IPS-18c (cell line): Measurements from ENCODE around the gene NKIRAS2.
"Not testable (repeated sequence)": the region's sequence is repeated elsewhere in the genome, so short reads cannot be mapped to it uniquely, and the experiment has no call there.

Experiments used
- H3K4me3 ChIP-seq: 2 replicates; pipeline ENCODE4 v1.7.0; 2013; ENCODE audit warnings: low read depth, mild to moderate bottlenecking, low read length, moderate library complexity; ENCODE audit not compliant: insufficient read depth
- H3K9me3 ChIP-seq: one replicate; pipeline ENCODE4 v1.6.1; 2013; ENCODE audit warnings: mild to moderate bottlenecking, low read length, moderate library complexity; ENCODE audit not compliant: control insufficient read depth, insufficient read depth

Gene NKIRAS2

DNA sequence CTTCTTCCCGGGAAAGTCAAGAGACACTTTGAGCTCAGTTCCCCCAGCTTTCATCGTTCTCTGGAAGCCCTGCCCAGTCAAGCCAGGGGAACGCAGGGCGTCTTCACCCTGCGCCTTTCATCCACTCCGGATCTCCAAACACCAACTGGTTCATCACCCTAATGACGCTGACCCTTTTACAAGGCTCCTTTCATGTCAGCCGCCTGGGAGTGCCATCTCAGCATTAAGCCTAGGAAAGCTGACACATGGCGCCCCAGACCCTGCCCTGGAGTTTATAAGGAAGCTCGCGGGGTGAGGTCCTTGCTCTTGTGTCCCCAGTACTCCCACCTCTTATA lies 2.1 kb upstream of the NKIRAS2 start:
- Histone ChIP-seq H3K9me3 (no peaks in the 10 kb centered on the region), H3K4me3 (peak overlapping the region; percentile 97)

DNA sequence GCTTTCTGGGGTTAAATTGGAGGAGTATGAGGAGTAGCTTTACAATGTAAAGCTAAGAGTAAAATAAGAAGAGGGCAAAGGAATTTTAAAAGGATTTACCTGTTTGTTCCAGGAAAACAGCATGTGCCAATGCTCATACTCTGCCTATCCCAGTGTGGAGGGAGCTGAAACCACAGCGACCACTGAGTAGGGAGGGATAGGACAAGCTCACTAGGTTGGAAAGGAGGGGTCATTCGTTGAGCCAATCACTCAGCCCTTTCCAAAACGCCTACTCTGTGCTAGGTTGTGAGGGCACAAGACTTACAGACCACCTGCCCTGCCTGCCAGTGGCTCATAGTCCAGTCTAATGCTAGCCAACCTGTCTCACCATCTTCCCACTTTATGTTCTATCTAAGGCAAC lies 1.6 kb upstream of the NKIRAS2 start:
- H3K9me3 ChIP-seq = no peaks in the 10 kb centered on the region

DNA sequence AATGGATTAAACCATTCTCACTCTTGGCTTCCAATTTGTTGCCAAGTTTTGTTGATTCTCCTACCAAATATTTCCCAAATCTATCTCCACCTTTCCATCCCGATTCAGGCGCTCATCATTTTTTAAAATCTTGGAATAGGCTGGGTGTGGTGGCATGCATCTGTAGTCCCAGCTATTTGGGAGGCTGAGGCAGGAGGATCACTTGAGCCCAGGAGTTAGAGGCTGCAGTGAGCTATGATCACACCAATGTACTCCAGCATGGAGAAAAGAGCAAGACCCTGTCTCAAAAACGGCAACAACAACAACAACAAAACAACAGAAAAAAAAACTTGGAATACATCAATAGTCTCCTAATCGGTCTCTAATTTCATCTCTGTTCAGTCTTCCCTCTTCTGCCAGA lies 902 bp upstream of the NKIRAS2 start:
- Histone ChIP-seq H3K9me3 (no peaks in the 10 kb centered on the region), H3K4me3 (no peak overlapping the region)

More for the DNA sequence above, 1.6 kb upstream of the NKIRAS2 start:
- peak overlapping the region; percentile 97 for H3K4me3 ChIP-seq

DNA sequence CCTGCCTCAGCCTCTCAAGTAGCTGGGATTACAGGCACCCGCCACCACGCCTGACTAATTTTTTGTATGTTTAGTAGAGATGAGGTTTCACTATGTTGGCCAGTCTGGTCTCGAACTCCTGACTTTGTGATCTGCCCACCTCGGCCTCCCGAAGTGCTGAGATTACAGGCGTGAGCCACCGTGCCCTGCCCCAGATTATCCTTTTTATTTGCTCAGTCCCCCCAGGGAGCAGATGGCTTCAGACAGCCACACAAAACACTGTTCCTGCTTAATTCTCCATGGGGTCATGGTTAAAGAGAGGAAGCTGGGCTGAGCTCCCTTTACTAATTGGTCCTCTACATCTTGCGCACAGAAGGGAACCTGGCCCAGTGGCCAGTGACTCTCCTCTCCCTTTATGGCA lies 955 bp downstream of the NKIRAS2 start:
- not testable (repeated sequence) for H3K4me3 ChIP-seq, H3K9me3 ChIP-seq

DNA sequence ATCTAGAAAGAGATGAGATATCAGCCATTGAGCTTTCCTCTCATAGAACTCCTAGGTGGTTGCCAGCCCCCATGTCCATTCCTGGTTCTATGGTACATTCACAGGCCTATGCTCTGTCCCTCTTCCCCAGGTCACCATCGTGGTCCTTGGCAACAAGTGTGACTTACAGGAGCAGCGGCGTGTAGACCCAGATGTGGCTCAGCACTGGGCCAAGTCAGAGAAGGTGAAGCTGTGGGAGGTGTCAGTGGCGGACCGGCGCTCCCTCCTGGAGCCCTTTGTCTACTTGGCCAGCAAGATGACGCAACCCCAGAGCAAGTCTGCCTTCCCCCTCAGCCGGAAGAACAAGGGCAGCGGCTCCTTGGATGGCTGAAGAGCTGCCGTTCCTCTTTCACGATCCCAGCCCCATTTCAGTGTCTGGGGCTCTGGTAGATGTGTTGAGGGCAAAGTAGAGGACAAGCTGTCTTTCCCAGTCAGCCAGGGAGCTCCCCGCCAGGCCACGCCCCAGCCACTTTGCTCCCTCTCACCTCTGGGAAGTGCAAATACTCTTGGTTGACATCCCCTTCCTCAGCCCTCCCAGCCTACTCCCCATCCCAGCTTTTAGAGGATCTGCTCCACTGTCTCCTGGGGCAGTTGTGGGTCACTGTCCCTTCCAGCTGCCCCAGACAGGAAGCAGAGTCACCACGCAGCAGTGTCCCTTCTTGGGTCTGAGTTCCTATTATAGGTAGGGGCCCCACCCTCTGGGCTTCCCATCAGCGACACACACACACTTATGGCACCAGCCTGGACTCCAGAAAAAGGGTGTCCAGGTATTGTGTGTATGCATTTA lies 3.8 kb downstream of the NKIRAS2 start:
- Histone ChIP-seq H3K4me3 (no peak overlapping the region), H3K9me3 (no peaks in the 10 kb centered on the region)

DNA sequence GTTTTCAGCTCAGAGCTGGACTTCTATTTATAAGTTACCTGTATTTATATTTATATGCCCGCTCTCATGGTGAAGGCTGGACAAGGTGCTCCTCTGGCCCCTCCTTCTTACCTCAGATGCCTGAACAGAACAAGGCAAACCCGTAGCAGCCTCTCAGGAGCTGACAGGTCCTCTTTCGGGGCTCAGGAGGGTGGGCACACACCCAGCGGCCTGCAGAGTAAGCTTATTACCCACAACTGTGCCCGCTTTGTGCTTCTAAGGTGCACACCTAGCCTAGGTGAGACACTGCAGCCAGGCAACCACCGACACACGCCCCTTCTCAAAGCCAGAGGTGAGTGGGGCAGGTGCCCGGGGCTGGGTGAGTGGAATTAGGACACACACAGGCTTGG lies 5.3 kb downstream of the NKIRAS2 start:
- Histone ChIP-seq H3K4me3 (no peak overlapping the region), H3K9me3 (no peaks in the 10 kb centered on the region)

DNA sequence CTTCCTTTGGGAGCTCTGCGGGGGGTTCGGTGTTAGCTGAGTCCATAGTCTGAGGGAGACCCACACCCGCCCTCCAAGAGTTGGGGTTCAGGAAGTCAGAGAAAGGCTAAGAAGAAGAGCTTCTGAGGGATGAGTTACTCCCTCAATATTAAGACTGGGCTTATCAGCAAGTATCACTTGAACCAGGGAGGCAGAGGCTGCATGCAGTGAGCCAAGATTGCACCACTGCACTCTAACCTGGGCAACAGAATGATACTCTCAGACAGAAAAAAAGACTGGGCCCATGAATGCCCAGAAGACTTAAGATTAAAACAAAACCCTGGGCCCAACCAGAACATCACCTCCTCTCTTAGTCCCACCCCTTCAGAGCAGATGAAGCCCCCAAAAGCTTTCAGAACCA lies 6.0 kb downstream of the NKIRAS2 start:
- H3K4me3 ChIP-seq = no peak overlapping the region
- no peaks in the 10 kb centered on the region for H3K9me3 ChIP-seq

DNA sequence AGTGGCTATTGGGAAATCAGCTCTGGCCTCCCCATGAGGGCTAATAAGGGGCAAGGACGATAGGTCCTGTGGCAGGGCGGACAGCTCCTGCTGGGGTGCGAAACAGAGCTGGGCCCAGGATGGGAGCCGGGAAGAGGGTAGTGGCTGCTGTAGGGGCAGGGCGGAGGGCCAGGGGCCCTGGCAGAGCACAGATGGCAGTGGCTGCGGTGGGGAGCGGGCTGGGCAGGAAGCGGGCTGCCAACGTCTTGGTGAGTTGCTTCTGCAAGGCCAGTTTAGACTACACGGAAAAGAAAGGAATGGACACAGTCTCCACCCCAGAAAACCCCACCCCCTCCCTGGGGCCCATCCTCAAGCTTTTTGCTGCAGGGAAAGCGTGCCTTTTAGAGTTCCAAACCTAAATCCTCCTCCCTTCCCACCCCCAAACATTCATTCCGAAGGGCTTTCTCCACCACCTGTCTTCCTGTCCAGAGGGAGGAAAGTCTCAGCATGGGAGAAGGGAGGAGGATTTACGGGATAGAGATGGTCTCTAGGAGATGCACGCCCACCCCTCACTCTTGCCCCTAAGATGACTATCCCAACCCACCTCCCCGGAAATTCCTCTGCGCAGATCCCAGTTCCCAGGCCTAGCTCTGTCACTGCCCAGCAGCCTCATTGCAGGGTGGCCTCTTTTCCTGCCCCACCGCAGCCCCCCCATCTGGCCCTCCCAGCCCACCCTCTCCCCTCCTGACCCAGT lies 7.1 kb downstream of the NKIRAS2 start:
- Histone ChIP-seq H3K9me3 (no peaks in the 10 kb centered on the region), H3K4me3 (no peak overlapping the region)

DNA sequence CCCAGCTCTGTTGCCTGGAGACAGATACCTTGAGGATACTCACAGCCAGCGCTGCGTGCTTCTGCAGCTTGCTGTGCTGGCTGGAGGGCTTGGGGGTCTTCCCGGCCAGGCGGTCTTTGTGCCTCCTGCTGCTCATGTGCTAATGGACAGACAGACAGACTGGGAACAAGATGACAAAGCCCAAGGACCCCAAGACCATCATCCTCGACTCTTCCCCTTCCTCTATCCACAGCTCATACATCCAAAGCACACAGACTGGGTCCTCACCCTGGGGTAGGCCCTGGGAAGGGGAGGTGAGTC lies 7.7 kb downstream of the NKIRAS2 start:
- Histone ChIP-seq H3K4me3 (no peak overlapping the region), H3K9me3 (no peaks in the 10 kb centered on the region)

DNA sequence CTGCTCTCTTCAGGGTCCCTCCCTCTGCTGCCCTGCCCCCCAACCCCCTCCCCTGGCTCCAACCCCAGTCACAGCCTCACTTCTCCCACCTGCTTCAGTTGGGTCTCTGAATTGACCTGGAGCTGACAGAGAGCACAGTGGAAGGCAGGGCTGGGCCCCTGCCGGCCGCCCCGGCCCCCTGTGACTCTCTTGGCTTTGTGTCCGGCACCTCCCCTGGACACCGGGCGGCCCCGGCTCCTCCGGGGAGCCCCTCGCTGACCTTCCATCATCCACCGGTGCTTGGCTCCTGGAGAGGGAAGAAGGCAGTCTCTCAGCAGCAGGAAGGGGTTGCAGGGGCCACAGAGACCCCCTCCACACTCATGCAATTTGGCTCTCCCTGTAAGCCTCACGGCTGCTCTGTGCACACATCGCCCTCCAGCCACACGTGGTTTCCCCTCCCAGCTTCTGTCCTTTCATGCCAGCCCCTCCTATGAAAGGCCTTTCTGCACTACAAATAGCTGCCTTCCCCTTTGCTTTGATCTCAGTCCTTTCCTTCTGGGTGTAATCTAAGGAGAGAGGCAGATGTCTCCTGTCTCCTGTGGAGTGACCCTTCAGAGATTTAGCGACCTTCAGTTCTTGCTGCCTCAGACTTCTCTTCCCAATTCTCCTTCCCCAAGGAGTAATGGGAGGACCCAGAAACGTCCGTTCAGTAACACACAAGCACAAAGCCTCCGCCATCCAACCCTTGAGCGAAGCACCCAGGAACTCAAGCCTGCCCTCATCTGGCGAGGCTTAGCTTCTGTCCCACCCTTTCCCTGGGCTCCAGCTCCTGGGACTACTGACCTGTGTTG lies 8.3 kb downstream of the NKIRAS2 start:
- H3K9me3 ChIP-seq = no peaks in the 10 kb centered on the region
- H3K4me3 ChIP-seq = no peak overlapping the region

DNA sequence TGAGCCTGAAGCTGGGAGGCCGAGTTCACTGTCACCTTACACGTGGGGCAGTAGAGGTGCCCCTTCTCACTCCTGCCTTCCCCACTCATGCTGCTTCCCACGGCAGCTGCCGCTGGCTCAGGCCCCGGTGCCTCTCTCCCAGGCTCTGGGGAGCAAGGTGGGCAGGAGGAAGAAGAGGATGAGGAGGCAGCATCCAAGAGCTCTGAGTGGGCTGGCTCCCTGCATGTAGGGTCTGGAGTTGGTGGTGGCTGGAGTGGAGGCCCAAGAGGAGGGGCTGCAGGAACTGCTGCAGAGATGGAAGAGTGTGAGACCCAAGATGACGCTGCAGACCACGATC lies 8.9 kb downstream of the NKIRAS2 start:
- no peaks in the 10 kb centered on the region for H3K9me3 ChIP-seq
- H3K4me3 ChIP-seq = no peak overlapping the region

DNA sequence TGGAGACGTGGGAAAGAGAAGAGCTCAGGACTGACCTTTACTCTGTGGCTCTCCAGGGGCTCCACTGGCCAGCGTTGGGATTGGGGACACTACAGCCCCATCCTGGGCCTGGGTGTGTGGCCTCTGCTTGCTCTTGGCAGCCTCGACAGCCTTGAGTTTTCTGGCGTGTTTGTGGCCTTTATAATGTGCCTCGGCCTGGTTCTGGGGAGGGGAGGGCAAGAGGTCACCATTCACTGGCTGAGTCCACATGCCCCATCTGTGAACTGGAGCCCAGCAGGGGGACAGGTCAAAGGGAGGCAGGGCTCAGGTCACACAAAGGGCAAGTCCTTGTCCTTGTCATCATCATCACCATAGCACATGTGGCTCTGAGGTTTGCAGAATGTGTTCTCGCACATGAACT lies 11.7 kb downstream of the NKIRAS2 start:
- Histone ChIP-seq H3K9me3 (no peaks in the 10 kb centered on the region), H3K4me3 (no peak overlapping the region)

DNA sequence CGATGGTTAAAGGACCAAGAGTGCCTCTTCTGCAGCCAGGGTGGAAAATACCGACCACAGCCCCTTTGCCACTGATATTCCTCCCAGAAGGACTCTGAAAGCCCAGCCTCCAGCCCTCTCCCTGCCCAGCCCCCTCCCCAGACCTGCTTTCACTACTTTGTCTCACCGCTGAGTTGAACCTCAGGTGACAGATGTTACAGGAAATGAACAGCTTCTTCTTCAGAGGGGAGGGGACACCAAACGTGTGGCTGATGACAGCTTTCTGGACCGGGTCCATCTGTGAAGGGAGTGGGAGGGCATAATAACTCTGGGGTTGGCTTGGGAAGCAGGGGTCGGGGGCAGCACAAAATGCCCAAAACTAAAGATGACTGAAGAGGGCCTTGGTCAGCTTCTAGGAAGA lies 14.2 kb downstream of the NKIRAS2 start:
- no peak overlapping the region for H3K4me3 ChIP-seq
- no peaks in the 10 kb centered on the region for H3K9me3 ChIP-seq

DNA sequence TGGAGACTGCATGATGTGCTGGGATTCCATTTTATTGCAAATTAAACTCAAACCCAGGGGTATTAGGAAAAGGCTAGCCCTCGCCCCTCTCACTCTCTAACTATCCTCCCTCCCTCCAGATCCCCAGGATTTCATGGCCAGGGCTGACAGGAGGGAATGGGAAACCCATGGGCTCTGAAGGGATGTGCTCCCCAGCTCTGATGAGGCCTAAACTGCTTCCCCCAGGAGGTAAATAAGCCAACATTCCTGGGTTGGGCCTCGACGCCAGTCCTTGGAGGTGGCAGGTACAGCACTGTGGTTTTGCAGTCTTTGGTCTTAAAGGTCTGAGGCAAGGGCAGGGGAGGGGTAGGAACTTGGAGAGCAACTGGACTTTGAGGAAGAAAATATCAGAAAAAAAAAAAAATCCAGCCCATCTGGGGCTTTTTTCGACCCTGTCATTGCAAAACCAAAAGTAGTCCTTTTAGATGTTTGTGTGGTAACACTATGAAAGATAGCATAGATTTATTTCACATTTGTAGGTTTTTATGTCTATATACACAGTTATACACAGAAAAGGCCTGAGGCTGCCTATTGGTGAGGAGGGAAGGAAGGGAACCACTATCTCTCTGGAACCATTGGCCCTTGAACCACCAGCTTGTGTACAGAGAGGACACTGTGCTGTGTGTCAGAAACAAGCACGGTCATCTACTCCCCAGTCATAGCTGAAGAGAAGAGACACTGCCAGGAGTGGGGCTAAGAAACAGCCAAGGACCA lies 18.5 kb downstream of the NKIRAS2 start:
- no peaks in the 10 kb centered on the region for H3K9me3 ChIP-seq
- H3K4me3 ChIP-seq = no peak overlapping the region

DNA sequence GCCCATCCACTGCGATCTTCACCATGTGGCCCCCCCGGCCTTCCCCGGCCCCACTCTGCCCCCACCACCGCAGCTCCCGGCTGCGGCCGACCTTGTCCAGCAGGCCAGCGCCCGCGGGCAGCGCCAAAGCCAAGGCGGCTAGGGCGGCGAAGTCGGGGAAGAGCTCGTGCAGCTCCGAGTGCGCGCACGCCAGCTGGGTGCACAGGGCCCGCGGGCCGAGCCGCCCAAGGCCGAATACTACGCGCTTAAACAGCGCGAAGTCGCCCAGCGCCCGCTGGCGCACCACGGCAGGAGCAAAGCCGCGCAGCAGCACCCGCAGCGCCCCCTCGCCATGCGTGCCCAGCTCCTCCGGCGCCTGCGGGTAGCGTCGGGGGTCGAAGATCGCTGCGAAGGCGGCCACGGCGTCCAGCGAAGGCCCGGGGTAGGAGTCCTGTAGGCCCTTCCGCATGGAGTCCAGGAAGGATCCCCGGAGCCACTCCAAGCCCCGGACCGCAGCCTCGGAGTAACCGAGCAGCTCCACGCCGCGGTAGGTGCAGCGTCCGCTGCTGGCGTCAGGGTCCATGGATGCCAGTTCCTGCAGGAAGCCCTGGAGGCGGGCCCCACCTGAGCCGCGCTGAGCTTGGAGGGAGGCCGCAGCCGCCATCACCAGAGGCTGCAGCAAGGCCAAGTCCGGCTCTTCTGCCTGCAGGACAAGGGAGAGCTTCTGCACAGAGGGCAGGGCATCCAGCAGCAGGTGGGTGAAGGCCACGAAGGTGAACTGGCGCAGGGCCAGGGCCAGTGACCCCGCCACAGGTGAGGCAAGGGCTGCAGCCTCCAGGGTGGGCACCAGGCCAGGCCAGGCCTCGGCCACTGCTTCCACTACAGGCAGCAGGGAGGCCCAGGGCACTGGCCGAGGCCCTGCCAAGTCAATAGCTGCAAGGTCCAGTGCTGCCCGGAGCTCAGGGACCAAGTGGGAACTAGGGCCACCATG lies 20.2 kb downstream of the NKIRAS2 start:
- Histone ChIP-seq H3K4me3 (no peak overlapping the region), H3K9me3 (no peaks in the 10 kb centered on the region)

DNA sequence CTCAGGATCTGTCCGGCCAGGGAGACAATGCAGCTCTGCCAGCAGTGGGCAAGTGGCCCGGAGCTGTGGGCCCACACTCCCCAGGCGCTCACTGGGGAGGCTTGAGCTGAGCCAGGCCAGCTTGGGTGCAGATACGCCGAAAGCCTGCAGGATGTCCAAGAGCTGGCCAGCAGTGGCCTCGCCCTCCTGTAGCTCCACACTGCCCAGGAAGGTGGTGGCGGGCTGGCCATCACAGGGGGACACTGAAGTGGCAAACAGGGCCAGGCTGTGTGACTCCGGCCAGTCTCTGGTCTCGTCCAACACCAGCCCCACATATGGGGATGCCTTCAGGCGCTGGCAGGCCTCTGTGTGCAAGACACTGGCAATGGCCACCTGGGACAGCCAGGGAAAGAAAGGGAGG lies 20.9 kb downstream of the NKIRAS2 start:
- H3K9me3 ChIP-seq = no peaks in the 10 kb centered on the region
- no peak overlapping the region for H3K4me3 ChIP-seq

DNA sequence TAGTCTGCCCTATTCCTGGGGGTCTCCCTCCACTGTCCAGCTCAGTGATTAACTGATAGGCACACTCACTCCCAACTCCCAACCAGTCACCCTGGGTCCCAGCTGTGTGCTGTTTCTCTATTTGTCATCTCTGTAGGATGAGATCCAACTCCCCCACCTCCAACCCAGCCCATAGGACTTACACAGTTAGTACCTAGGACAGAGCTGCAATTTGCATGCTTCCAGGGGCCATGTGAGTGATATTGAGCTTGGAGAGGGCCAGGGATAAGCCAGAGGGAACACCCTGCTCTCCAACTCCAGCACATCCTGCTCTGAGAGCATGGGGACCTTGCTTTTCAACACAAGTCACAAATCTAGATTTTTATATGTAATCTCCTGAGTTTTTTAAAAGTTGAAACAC lies 21.7 kb downstream of the NKIRAS2 start:
- Histone ChIP-seq H3K9me3 (no peaks in the 10 kb centered on the region), H3K4me3 (no peak overlapping the region)
